ENCODE measurements around the gene CASKIN1.

The CASKIN1 gene

DNA sequence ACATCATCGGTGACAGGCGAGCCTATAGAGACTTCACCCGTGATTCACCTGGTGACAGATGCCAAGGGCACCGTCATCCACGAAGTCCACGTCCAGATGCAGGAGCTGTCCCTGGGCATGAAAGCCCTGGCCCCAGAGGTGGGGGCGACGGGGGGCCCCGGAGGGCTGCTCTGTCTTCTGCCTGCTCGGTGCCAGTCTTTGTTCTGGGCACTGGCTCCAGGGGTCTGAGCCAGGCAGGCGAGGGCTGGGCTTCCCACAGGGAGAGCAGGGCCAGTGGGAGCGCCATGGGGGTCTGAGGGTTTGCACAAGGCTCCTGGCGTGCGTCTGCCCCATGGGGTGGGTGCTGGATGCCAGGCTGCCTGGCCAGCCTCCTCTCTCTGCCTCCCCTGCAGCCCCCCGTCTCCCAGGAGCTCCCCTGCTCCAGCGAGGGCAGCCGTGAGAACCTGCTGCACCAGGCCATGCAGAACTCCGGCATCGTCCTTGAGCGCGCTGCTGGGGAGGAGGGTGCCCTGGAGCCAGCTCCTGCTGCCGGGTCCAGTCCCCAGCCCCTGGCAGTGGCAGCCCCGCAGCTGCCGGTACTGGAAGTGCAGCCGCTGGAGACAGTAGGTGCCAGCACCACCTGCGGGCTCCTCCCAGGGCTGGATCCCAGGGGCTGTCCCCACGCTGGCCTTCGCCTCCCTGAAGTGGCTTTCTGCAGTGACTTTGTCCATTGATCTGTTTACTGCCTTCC lies 36.8 kb upstream of the CASKIN1 start:
- H3K27ac ChIP-seq, result no peak overlapping the region
- no peak overlapping the region for H3K4me3 ChIP-seq

DNA sequence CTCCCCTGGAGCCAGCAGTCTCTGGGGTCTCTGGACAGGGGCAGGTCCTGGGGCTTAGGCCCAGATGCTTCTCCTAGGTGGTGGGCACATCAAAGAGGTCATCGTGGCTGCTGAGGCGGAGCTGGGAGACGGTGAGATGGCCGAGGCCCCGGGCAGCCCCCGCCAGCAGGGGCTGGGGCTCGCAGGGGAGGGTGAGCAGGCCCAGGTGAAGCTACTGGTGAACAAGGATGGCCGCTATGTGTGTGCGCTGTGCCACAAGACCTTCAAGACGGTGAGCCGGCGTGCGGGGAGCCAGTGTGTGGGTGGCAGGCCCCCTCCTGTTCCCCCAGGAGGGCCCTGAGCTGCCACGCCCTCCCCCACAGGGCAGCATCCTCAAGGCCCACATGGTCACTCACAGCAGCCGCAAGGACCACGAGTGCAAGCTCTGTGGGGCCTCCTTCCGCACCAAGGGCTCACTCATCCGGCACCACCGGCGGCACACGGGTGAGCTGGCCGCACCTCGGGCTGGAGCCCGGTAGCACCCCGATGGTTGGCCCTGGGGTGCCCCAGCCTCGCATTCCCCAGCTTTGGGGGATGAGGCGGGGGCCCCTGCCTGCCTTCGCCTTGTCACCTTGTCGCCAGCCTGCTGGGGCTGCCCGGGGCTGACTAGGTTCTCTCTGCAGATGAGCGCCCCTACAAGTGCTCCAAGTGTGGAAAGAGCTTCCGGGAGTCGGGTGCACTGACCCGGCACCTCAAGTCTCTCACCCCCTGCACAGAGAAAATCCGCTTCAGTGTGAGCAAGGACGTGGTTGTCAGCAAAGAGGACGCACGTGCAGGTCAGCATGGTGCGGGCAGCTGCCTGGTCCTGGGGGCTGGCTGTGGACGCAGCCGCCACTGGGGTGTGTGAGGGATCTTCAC lies 35.9 kb upstream of the CASKIN1 start:
- H3K4me3 ChIP-seq, result no peak overlapping the region
- no peak overlapping the region for H3K27ac ChIP-seq

DNA sequence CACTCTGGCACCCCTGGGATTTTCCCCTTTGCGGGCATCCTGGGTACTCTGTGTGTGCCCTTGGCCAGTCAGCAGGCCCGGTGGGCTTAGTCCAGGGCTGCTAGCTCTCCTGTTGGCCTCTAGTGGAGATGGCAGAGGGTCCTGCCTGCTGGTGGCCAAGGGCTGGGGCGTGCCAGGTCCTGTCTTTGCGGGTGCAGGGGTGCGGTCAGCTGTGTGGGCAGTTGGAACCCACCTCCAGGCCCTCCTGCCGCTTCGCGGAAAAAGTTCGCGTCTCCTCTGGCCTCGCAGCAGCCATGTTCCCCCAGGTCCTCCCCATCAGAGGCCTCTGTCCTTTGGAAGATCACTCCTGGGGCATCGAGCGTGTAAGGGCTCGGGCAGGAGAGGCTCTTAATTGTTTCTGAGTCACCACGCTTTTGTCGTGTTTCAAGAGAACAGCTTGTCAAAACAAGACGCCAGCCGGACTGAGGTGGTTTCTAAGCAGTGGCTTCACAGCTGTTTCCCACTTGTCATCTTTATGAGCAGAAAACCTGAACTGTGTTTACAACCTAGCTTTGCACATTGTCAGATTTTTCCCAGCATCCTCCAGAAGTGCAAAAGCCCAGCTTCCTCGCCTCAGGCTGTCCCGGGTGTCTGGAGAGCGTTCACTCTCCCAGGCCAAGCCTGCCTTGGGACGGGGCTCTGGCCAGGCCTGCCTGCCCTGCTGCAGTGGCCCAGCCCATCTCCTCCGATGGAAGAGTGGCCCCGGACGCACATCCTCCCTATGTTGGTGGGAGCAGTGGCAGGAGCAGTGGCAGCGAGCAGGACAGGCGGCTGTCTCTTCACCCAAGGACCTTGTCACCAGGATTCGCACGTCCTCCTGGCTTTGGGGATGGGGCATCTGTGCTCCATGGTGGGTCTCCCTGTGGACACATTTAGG lies 34.9 kb upstream of the CASKIN1 start:
- Histone ChIP-seq H3K27ac (peak overlapping the region in 9 of 21 experiments; percentile 1 to 72 (median 21)), H3K4me3 (no peak overlapping the region)

GRCh38 chr16:2230376-2230775 lies 34.0 kb upstream of the CASKIN1 start:
- Histone ChIP-seq H3K27ac (peak overlapping the region in 4 of 21 experiments; percentile 1 to 72 (median 37)), H3K4me3 (no peak overlapping the region)

- H3K4me3 ChIP-seq, result no peak overlapping the region
- peak overlapping the region in 2 of 21 experiments; percentile 6 to 18 for H3K27ac ChIP-seq
Measured at GRCh38 chr16:2229632-2230250, 33.3 kb upstream of the CASKIN1 start.

- peak overlapping the region in 1 of 21 experiments; percentile 30 for H3K27ac ChIP-seq
Measured at GRCh38 chr16:2229091-2229490, 32.7 kb upstream of the CASKIN1 start.

GRCh38 chr16:2228161-2228824 lies 31.9 kb upstream of the CASKIN1 start:
- Histone ChIP-seq H3K4me3 (no peak overlapping the region), H3K27ac (peak overlapping the region in 7 of 21 experiments; percentile 2 to 54 (median 28))

More at GRCh38 chr16:2229091-2229490, 32.7 kb upstream of the CASKIN1 start:
- no peak overlapping the region for H3K4me3 ChIP-seq

GRCh38 chr16:2226918-2227317 lies 30.5 kb upstream of the CASKIN1 start:
- Histone ChIP-seq H3K27ac (peak overlapping the region in 1 of 21 experiments; percentile 41), H3K4me3 (no peak overlapping the region)

DNA sequence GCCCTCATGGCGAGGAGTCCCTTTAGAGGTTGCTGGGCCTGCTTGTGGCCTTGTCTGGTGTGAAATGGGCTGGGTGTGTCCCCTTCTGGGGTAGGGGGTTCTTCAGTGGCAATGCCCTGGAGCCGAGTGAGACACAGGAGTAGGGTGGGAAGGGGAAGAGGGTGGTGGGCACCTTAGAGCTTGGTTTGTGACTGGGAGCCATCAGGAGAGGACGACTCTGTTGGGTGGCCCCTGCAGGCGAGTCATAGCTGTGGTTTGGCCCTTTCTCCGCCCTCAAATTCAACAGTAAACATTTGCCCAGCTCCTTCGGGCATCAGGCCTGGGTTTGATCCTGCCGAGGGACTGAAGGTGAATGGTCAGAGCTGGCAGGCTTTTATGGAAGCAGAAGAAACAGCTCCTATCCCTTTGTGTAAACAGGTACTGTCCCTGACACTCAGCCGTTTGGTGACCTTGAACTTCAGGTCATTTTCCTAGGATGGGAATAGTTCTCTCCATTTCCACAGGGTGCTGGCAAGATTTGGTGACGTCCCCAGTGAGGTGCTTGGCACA lies 29.9 kb upstream of the CASKIN1 start:
- H3K27ac ChIP-seq, result peak overlapping the region in 1 of 21 experiments; percentile 10
- no peak overlapping the region for H3K4me3 ChIP-seq

- Histone ChIP-seq H3K27ac (peak overlapping the region; percentile 71 to 96 (median 89)), H3K4me3 (peak overlapping the region; percentile 84 to 100 (median 98))
Measured at GRCh38 chr16:2223942-2224486, 27.6 kb upstream of the CASKIN1 start.

DNA sequence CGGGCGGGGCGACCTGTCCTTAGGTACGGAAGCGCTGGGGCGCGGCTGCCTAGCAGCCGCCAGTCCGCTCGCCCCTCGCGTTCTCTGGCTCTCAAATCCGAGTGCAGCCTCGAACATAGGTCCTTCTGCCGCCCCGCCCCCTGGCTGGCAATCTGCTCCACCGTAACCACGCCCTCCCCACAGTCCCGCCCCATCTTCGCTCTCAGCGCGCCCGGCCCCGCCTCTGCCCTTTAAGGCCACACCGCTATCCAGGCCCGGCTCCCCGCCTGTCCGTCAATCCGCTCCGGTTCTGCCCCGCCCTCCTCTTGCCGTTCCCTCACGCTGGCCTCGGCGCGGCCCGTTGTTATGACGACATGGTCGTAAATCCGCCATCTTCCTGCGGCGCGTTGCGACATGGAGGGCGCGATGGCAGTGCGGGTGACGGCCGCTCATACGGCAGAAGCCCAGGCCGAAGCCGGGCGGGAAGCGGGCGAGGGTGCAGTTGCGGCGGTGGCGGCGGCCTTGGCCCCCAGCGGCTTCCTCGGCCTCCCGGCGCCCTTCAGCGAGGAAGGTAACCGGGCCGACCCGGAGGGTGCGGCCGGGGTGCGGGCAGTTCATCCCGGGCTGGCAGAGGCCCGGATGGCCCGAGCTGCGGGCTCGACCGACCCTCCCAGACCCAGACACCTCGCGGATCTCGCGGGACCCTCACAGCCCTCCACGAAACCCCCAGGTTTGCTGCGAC lies 27.0 kb upstream of the CASKIN1 start, which contains the start of gene E4F1:
TSS of gene E4F1 (plus strand) at position 371 of the 721 bp plus-strand sequence. CDS start at position 394, 23 bp downstream.
- H3K27ac ChIP-seq, result peak within 1 kb of the TSS; percentile 71 to 96 (median 89)
- H3K4me3 ChIP-seq, result peak within 1 kb of the TSS; percentile 84 to 100 (median 98)

GRCh38 chr16:2216330-2216729 lies 19.9 kb upstream of the CASKIN1 start:
- Histone ChIP-seq H3K4me3 (no peak overlapping the region), H3K27ac (no peak overlapping the region)

GRCh38 chr16:2214719-2214968 lies 18.2 kb upstream of the CASKIN1 start, which contains the start of gene PGP:
Gene PGP, minus strand, starts transcription at chr16:2214840. Its CDS starts 63 bp downstream, at chr16:2214777.
- H3K27ac ChIP-seq, result peak within 1 kb of the TSS; percentile 48 to 92 (median 84)
- H3K4me3 ChIP-seq, result peak within 1 kb of the TSS; percentile 58 to 85 (median 78)

DNA sequence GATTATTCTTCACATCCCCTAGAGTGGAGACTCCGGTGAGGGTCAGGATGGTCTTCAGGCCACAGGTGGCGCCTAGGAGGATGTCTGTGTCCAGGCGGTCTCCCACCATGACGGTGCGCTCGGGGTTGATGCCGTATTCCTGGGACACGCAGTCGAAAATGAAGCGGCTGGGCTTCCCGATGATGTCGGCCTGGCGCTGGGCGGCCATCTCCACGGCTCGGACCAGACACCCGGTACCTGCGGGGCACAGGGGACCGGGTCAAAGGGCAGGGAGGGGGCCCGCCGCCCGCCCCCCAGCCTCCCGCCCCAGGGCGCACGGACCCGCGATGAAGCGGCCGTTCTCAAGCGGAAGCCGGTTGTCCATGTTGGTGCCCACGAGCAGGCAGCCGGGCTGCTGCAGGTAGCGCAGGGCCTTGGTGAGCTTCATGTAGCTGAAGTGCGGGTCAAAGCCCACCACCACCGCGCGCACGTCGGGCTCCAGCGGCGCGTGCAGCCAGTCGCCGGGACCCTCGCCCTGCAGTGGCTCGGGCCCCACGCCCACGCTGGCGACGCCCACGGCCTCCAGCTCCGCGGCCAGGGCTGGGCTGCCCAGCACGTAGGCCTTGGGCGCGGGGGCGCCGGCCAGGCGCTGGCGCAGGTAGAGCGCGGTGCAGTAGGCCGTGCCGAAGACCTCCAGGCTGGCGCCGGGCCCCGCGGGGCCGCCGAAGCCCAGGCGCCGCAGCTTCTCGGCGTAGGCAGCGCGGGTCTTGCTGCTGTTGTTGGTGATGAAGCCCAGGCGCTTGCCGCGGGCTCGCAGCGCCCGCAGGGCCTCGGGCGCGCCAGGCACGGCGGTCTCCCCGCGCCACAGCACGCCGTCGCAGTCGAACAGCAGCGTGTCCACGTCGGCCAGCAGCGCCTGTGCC lies 17.7 kb upstream of the CASKIN1 start:
- H3K27ac ChIP-seq, result peak overlapping the region; percentile 6 to 84 (median 75)
- H3K4me3 ChIP-seq, result peak overlapping the region; percentile 58 to 85 (median 77)

DNA sequence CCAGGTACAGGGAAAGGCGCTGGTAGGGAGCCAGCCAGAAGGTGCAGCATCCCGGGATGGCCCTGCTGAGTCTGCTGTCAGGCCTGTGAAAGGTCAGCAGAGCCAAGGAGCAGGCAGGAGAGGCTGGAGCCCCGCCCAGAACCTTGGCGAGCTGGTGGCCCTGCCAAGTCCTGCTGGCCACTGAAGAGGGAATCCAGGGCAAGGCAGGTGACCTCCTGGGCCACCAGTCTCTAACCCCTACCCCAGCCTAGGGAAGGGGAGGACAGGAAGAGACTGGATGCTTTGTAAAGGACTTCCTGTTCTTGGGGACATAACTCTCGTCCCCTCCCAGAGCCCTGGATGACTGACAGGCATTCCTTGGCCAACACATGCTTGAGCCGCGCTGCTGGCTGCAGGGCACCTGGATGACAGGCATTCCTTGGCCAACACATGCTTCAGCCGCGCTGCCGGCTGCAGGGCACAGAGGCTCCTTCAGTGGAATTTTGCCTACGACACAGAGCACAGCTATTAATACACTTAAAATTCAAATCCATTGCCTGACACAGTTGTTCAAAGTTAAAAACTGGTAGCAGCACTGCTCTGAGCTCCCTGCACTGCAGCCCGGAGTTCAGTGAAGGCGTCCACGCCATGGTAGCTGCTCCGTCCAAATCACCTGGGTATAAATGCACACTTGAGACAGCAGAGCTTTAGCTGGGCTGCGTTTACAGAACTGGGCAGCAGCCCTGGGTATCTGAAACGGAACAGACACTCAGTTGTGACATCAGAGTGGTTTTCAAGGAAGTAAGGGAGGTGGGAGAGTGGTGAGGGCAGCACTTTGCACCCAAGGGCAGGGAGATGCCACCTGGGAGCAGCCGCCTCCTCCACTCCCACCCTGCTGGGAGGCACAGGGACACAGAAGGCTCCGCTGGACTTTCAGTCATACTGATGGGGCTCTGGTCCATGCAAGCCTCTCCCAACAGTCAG lies 16.2 kb upstream of the CASKIN1 start:
- Histone ChIP-seq H3K4me3 (peak overlapping the region in 4 of 7 experiments; percentile 58 to 85 (median 73)), H3K27ac (peak overlapping the region in 5 of 21 experiments; percentile 5 to 83 (median 26))

All from skin epidermis (tissue), 12 donors.